CD4-positive, alpha-beta T cell (primary cell): ENCODE results near the gene DLGAP4. TPM values are rescaled to one million over a fixed set of nuclear protein-coding genes. Genes with fewer than 3 reads are reported as not detected.
A peak's percentile ranks its signal among the peaks of the same experiment; 100 is the strongest.
"Not testable (repeated sequence)": the region's sequence is repeated elsewhere in the genome, so short reads cannot be mapped to it uniquely, and the experiment has no call there.

Source experiments
- ATAC-seq: fragments of 200-7000 bp; cut with Tn5 transposase; one replicate; pipeline ENCODE4 v1.10.0; 2022; ENCODE audit warnings: mild to moderate bottlenecking; ENCODE audit not compliant: poor library complexity
- CTCF ChIA-PET: fragments of 350-600 bp; sonication (Branson Sonifier 250); formaldehyde crosslinking; loops from one replicate; lab custom pipeline; 2021; ENCODE audit warnings: antibody characterized with exemption, inconsistent platforms; lab: Charles Lee
- POLR2A ChIA-PET: fragments of 350-600 bp; sonication (Branson Sonifier 250); formaldehyde crosslinking; loops from one replicate; lab custom pipeline; 2021; ENCODE audit warnings: antibody characterized with exemption, inconsistent platforms; lab: Charles Lee
- DNase-seq, 14 experiments: peaks; one replicate each; pipeline ENCODE4 v3.0.0-alpha.2; 2013 to 2020; ENCODE audit warnings: mixed read lengths in 2 of 14
- H3K27ac ChIP-seq, 2 donors: one replicate each; pipeline versions ENCODE4 v1.5.1 to v1.7.0; 2013; ENCODE audit warnings: low read length in 2 of 2, low read depth in 1 of 2, mild to moderate bottlenecking in 1 of 2
- H3K27me3 ChIP-seq, 2 experiments: 1 replicate in 1 of 2; 2 replicates in 1 of 2; pipeline versions ENCODE4 v1.6.1 to v1.7.0; 2013; ENCODE audit warnings: low read length in 2 of 2, control low read depth in 1 of 2, mild to moderate bottlenecking in 1 of 2, moderate library complexity in 1 of 2; ENCODE audit not compliant: insufficient read depth in 2 of 2, control insufficient read depth in 1 of 2
- H3K36me3 ChIP-seq: one replicate; pipeline ENCODE4 v1.6.1; 2013; ENCODE audit warnings: low read length, control low read depth; ENCODE audit not compliant: insufficient read depth
- H3K4me1 ChIP-seq: one replicate; pipeline ENCODE4 v1.6.1; 2013; ENCODE audit warnings: low read length, control low read depth; ENCODE audit not compliant: insufficient read depth
- H3K4me3 ChIP-seq: one replicate; pipeline ENCODE4 v1.5.1; 2013; ENCODE audit warnings: mild to moderate bottlenecking, low read length, moderate library complexity
- H3K9me3 ChIP-seq, 2 experiments: 1 replicate in 1 of 2; 2 replicates in 1 of 2; pipeline versions ENCODE4 v1.6.1 to v1.7.0; 2013; ENCODE audit warnings: low read length in 2 of 2, mild to moderate bottlenecking in 2 of 2, control low read depth in 1 of 2, moderate library complexity in 1 of 2; ENCODE audit not compliant: control insufficient read depth in 1 of 2, insufficient read depth in 1 of 2
- H3K27ac Mint-ChIP-seq: one replicate; pipeline ENCODE4 v1.8.0; 2020; ENCODE audit warnings: mixed read lengths
- H3K27me3 Mint-ChIP-seq: one replicate; pipeline ENCODE4 v1.8.0; 2021; ENCODE audit warnings: mixed read lengths
- H3K36me3 Mint-ChIP-seq: one replicate; pipeline ENCODE4 v1.8.0; 2021; ENCODE audit warnings: low read depth, mixed read lengths
- H3K4me1 Mint-ChIP-seq: one replicate; pipeline ENCODE4 v1.8.0; 2021; ENCODE audit warnings: low read depth, mixed read lengths
- H3K4me3 Mint-ChIP-seq: one replicate; pipeline ENCODE4 v1.8.0; 2020; ENCODE audit warnings: mild to moderate bottlenecking, mixed read lengths
- H3K9me3 Mint-ChIP-seq: one replicate; pipeline ENCODE4 v1.8.0; 2020; ENCODE audit warnings: mixed read lengths
- intact Hi-C, 2 experiments: fragments of 100-400 bp; cut with DNase I in 1 of 2; cut with micrococcal nuclease in 1 of 2; formaldehyde crosslinking; loops; one replicate each; pipeline versions ENCODE4 v1.15.1 to v1.9.0; 2023 to 2025; cut with DNase I, micrococcal nuclease
- total RNA-seq, 174 experiments: library from RNA in 2 of 174; stranded (reverse) in 2 of 174; gene quantifications; one replicate each; pipeline ENCODE4 v1.2.3 and lab custom pipeline; 2021 to 2026
- TF ChIP-seq, protein P1 (sequence below): fragments of 200-600 bp; IDR thresholded peaks from one replicate; pipeline ENCODE4 v1.8.0; 2022; ENCODE audit warnings: antibody characterized with exemption, mild to moderate bottlenecking

The DLGAP4 gene
- total RNA-seq, 2 experiments from 2014 or later = 16.0 to 16.1 TPM

GRCh38 chr20:36555248-36555647 is 249.1 kb downstream of the DLGAP4 start:
- Mint-ChIP-seq H3K4me3 (no peak overlapping the region), H3K27me3 (no peaks in the 10 kb centered on the region), H3K9me3 (no peaks in the 10 kb centered on the region), H3K4me1 (peaks cover 9% of the 10 kb centered on the region), H3K36me3 (no peaks in the 10 kb centered on the region), H3K27ac (no peak overlapping the region)
- intact Hi-C loops = no loop called here
- no peak overlapping the region for H3K4me3 ChIP-seq
- POLR2A ChIA-PET = no interaction called here
- CTCF ChIA-PET = no interaction called here
- peaks cover 10% of the 10 kb centered on the region for H3K4me1 ChIP-seq
- TF ChIP-seq, protein P1, sequence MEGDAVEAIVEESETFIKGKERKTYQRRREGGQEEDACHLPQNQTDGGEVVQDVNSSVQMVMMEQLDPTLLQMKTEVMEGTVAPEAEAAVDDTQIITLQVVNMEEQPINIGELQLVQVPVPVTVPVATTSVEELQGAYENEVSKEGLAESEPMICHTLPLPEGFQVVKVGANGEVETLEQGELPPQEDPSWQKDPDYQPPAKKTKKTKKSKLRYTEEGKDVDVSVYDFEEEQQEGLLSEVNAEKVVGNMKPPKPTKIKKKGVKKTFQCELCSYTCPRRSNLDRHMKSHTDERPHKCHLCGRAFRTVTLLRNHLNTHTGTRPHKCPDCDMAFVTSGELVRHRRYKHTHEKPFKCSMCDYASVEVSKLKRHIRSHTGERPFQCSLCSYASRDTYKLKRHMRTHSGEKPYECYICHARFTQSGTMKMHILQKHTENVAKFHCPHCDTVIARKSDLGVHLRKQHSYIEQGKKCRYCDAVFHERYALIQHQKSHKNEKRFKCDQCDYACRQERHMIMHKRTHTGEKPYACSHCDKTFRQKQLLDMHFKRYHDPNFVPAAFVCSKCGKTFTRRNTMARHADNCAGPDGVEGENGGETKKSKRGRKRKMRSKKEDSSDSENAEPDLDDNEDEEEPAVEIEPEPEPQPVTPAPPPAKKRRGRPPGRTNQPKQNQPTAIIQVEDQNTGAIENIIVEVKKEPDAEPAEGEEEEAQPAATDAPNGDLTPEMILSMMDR = no peak
- DNase-seq (no peak), ATAC-seq (no peak)
- H3K36me3 ChIP-seq = no peaks in the 10 kb centered on the region
- H3K27ac ChIP-seq = no peak overlapping the region
- H3K9me3 ChIP-seq = no peaks in the 10 kb centered on the region
- H3K27me3 ChIP-seq = no peaks in the 10 kb centered on the region

- peaks cover 2% of the 10 kb centered on the region for H3K4me1 ChIP-seq
- DNase-seq = no peak
- peaks cover 5 to 16% of the 10 kb centered on the region in 2 experiments for H3K9me3 ChIP-seq
- no peak overlapping the region for H3K4me3 Mint-ChIP-seq
- no peak overlapping the region for H3K27ac Mint-ChIP-seq
- H3K4me3 ChIP-seq = no peak overlapping the region
- no peak for ATAC-seq
- H3K27me3 ChIP-seq = no peaks in the 10 kb centered on the region
- no peak overlapping the region for H3K27ac ChIP-seq
- TF ChIP-seq, protein P1 = no peak
- no peaks in the 10 kb centered on the region for H3K4me1 Mint-ChIP-seq
- intact Hi-C loops = no loop called here
- H3K27me3 Mint-ChIP-seq = no peaks in the 10 kb centered on the region
- ChIA-PET POLR2A (interaction anchor here (1.6 kb wide), 1 partner anchor 9 kb away, joined by 5 read pairs; no protein-coding TSS in a partner anchor), CTCF (no interaction called here)
- H3K36me3 ChIP-seq = no peaks in the 10 kb centered on the region
- H3K9me3 Mint-ChIP-seq = peaks cover 3% of the 10 kb centered on the region
- H3K36me3 Mint-ChIP-seq = no peaks in the 10 kb centered on the region
Measured at GRCh38 chr20:36562724-36563123, 256.6 kb downstream of the DLGAP4 start.

- no peak overlapping the region for H3K27ac ChIP-seq
- Mint-ChIP-seq H3K27me3 (no peaks in the 10 kb centered on the region), H3K27ac (no peak overlapping the region), H3K4me1 (no peaks in the 10 kb centered on the region), H3K4me3 (no peak overlapping the region), H3K9me3 (peaks cover 3% of the 10 kb centered on the region), H3K36me3 (no peaks in the 10 kb centered on the region)
- DNase-seq (no peak), ATAC-seq (no peak)
- peaks cover 2% of the 10 kb centered on the region for H3K4me1 ChIP-seq
- TF ChIP-seq, protein P1 = no peak
- no peaks in the 10 kb centered on the region for H3K36me3 ChIP-seq
- no peaks in the 10 kb centered on the region for H3K27me3 ChIP-seq
- POLR2A ChIA-PET = no interaction called here
- intact Hi-C loops = no loop called here
- no peak overlapping the region for H3K4me3 ChIP-seq
- CTCF ChIA-PET = no interaction called here
- H3K9me3 ChIP-seq = peaks cover 5 to 16% of the 10 kb centered on the region in 2 experiments
Measured at GRCh38 chr20:36563374-36563773, 257.2 kb downstream of the DLGAP4 start.

DNA sequence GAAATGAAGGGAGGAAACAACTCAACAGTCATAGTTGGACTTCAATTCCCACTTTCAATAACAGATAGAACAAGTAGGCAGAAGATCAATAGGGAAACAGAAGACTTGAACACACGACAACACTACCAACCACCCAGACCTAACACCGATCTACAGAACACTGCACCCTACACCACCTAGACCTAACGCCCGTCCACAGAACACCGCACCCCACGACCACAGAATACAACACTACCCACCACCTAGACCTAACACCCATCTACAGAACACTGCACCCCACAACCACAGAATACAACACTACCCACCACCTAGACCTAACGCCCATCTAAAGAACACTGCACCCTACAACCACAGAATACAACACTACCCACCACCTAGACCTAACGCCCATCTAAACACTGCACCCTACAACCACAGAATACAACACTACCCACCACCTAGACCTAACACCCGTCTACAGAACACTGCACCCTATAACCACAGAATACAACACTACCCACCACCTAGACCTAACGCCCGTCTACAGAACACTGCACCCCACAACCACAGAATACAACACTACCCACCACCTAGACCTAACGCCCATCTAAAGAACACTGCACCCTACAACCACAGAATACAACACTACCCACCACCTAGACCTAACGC is 258.1 kb downstream of the DLGAP4 start:
- H3K36me3 ChIP-seq, POLR2A ChIA-PET, intact Hi-C loops, H3K27ac ChIP-seq, H3K27me3 ChIP-seq, H3K27me3 Mint-ChIP-seq, H3K36me3 Mint-ChIP-seq, ATAC-seq, H3K4me3 Mint-ChIP-seq, H3K9me3 Mint-ChIP-seq, CTCF ChIA-PET, H3K27ac Mint-ChIP-seq, H3K4me3 ChIP-seq, H3K4me1 Mint-ChIP-seq, H3K4me1 ChIP-seq: not testable (repeated sequence)
- H3K9me3 ChIP-seq = peaks cover 5 to 16% of the 10 kb centered on the region in 2 experiments
- DNase-seq = peak in 1 of 14 experiments; percentile 23

- DNase-seq = peak in 3 of 14 experiments; percentile 42 to 51 (median 46)
- H3K27ac Mint-ChIP-seq, CTCF ChIA-PET, H3K4me1 ChIP-seq, H3K36me3 Mint-ChIP-seq, H3K27ac ChIP-seq, H3K4me3 ChIP-seq, H3K4me3 Mint-ChIP-seq, H3K4me1 Mint-ChIP-seq, H3K36me3 ChIP-seq, H3K27me3 Mint-ChIP-seq, intact Hi-C loops, ATAC-seq, H3K9me3 Mint-ChIP-seq, POLR2A ChIA-PET, H3K27me3 ChIP-seq: not testable (repeated sequence)
- peaks cover 5 to 16% of the 10 kb centered on the region in 2 experiments for H3K9me3 ChIP-seq
Measured at GRCh38 chr20:36564726-36565121, 258.6 kb downstream of the DLGAP4 start.
